PFSK-1 (cell line): ENCODE results near the gene C5orf22.

Experiments used
- FOXP2 ChIP-seq: optimal IDR thresholded peaks from 2 replicates; pipeline ENCODE3; 2011; ENCODE audit warnings: borderline replicate concordance, control low read depth, inconsistent platforms; ENCODE audit not compliant: insufficient read depth; ENCODE audit errors: extremely low read length, extremely low read depth
- POLR2AphosphoS5 ChIP-seq: IDR thresholded peaks from 2 replicates; pipeline ENCODE4 v1.6.1; 2012; ENCODE audit warnings: low read depth, mild to moderate bottlenecking, control low read depth, low read length, moderate library complexity
- SIN3A ChIP-seq: IDR thresholded peaks from 2 replicates; pipeline ENCODE4 v1.6.1; 2012; ENCODE audit warnings: mild to moderate bottlenecking, low read length, moderate library complexity, borderline replicate concordance; ENCODE audit not compliant: insufficient read depth
- TAF1 ChIP-seq: IDR thresholded peaks from 2 replicates; pipeline ENCODE4 v1.6.1; 2012; ENCODE audit warnings: low read length, control low read depth, borderline replicate concordance; ENCODE audit not compliant: insufficient read depth
- TF ChIP-seq, protein P1 (sequence below), 2 experiments: IDR thresholded peaks; 2 replicates each; pipeline versions ENCODE4 v1.6.1 to v1.8.0; 2011 to 2012; ENCODE audit warnings: low read depth in 2 of 2, low read length in 2 of 2, control low read depth in 1 of 2, inconsistent platforms in 1 of 2, mild to moderate bottlenecking in 1 of 2, moderate library complexity in 1 of 2; ENCODE audit not compliant: insufficient read depth in 1 of 2

The C5orf22 gene

DNA sequence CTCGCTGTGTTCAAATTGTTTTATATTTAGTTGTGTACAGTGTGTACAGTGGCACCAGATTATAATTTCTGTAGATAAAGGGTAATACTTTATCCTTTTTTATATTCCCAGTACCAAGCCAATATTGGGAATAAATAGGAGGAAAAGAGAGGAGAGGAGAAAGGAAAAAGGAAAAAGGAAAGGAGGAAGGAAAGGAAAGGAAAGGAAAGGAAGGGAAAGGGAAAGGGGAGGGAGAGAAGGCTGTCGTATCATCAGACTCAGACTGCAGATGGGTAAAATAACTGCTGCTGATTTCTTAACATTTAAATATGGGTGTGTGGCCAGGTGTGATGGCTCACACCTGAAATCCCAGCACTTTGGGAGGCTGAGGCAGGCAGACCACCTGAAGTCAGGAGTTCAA is 51.0 kb downstream of the C5orf22 start:
- TF ChIP-seq POLR2AphosphoS5 (no peak), SIN3A (no peak), FOXP2 (no peak), TAF1 (no peak)
- TF ChIP-seq, protein P1, sequence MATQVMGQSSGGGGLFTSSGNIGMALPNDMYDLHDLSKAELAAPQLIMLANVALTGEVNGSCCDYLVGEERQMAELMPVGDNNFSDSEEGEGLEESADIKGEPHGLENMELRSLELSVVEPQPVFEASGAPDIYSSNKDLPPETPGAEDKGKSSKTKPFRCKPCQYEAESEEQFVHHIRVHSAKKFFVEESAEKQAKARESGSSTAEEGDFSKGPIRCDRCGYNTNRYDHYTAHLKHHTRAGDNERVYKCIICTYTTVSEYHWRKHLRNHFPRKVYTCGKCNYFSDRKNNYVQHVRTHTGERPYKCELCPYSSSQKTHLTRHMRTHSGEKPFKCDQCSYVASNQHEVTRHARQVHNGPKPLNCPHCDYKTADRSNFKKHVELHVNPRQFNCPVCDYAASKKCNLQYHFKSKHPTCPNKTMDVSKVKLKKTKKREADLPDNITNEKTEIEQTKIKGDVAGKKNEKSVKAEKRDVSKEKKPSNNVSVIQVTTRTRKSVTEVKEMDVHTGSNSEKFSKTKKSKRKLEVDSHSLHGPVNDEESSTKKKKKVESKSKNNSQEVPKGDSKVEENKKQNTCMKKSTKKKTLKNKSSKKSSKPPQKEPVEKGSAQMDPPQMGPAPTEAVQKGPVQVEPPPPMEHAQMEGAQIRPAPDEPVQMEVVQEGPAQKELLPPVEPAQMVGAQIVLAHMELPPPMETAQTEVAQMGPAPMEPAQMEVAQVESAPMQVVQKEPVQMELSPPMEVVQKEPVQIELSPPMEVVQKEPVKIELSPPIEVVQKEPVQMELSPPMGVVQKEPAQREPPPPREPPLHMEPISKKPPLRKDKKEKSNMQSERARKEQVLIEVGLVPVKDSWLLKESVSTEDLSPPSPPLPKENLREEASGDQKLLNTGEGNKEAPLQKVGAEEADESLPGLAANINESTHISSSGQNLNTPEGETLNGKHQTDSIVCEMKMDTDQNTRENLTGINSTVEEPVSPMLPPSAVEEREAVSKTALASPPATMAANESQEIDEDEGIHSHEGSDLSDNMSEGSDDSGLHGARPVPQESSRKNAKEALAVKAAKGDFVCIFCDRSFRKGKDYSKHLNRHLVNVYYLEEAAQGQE (IDR thresholded peaks at IDR 0.05; ENCODE audit: insufficient read depth in 1 of 2, low read depth in 2 of 2, low read length in 2 of 2) = no peak

DNA sequence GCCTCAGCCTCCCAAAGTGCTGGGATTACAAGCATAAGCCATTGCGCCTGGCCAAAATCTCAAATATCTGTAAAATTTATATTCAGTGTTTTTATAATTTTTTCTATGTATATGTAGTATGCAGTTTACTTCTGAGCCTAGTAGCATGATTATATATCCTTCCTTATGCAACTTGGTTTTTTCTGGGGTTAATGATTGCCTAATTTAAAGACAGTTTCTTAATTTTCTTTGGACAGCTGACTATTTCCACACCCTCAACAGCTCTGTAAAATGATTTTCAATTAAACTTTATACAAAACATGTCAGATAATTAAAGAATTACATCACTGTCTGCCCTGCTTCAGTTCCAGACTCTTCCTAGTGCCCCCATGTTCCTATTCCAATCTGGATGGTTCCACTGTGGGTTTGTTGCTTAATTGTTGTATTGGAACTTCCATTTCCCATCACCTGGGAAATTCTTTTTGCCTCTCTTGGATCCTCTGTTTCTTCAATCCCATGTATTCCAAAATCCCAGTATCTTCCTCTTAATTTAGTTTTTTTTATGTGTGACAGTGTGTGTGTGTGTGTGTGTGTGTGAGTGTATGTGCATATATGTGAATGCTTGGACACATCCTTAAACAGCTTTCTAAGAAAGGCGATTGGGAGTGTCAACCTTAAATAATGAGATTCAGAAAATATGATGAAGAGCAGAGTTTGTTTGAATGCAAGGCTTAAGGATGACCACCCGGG is 53.2 kb downstream of the C5orf22 start:
- TF ChIP-seq TAF1 (no peak), SIN3A (no peak)
- TF ChIP-seq, protein P1 (IDR thresholded peaks at IDR 0.05; ENCODE audit: insufficient read depth in 1 of 2, low read depth in 2 of 2, low read length in 2 of 2) = no peak

DNA sequence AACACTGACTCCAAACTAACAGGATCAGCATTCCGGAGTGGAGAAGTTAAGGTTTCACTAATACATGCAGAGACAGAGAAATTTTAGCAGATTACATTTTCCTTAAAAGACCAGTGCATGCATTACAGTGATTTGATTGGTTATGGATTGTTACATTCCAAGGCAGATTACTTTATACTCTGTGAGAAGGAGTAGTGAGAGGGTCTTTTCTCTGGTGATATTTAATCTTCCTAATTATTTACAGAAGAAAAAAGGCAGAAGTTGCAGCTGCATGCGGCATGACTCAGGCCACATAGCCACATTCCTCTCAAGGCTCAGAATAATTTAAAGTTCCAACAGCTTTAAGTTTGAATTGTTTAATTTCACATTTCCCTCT is 53.8 kb downstream of the C5orf22 start:
- TF ChIP-seq SIN3A (no peak), TAF1 (no peak), POLR2AphosphoS5 (no peak), FOXP2 (no peak)
- TF ChIP-seq, protein P1 (IDR thresholded peaks at IDR 0.05; ENCODE audit: insufficient read depth in 1 of 2, low read depth in 2 of 2, low read length in 2 of 2) = no peak

DNA sequence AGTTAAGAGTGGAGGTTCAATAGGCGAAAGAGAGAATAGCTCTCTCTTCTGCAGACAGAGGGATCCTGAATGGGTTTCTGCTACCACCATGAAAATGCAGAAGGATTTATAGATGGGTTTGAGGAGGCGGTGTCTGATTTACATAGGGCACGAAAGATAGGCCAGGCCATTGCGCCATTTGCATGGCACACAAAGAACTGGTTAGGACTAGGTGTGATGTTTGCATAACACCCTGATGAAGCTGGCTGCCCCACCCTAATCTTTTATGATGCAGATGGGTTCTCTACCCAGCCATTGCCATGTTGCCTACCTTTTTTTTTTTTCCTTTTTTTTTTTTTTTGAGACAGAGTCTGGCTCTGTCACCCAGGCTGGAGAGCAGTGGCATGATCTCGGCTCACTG is 55.4 kb downstream of the C5orf22 start:
- TF ChIP-seq POLR2AphosphoS5 (no peak), FOXP2 (no peak), SIN3A (no peak), TAF1 (no peak)
- TF ChIP-seq, protein P1 (IDR thresholded peaks at IDR 0.05; ENCODE audit: insufficient read depth in 1 of 2, low read depth in 2 of 2, low read length in 2 of 2) = no peak

DNA sequence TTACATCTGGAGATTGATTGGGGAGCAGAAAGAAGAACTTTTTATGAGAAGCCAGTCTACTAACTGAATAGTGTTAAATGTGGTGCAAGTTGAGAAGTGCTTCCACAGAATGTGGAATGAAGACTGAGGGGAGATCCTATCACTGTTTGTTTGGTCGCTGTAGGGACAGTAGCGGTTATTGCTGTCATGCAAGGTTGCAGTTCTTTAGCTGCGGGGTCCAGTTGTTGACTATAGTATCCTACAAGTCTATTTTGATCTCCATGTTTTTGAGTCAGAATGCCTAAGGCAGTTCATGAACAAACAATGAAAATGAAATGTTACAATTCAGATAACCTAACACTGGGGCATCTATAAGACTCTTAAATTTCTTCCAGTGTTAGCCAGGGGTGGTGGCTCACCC is 61.6 kb downstream of the C5orf22 start:
- TF ChIP-seq, protein P1 (IDR thresholded peaks at IDR 0.05; ENCODE audit: insufficient read depth in 1 of 2, low read depth in 2 of 2, low read length in 2 of 2) = no peak
- TF ChIP-seq POLR2AphosphoS5 (no peak), TAF1 (no peak)
